GM18502 (cell line): ENCODE measurements around the gene PKNOX2.

Experiments
- ATAC-seq: cut with Tn5 transposase; IDR thresholded peaks from one replicate; pipeline ENCODE4 v1.9.1; 2021; ENCODE audit warnings: mild to moderate bottlenecking; ENCODE audit not compliant: unreplicated experiment, poor library complexity

PKNOX2 gene

GRCh38 chr11:125448136-125448535 is 283.6 kb downstream of the PKNOX2 start:
- ATAC-seq, result no peak

- ATAC-seq, result no peak
Observed at GRCh38 chr11:125449565-125449964, 285.0 kb downstream of the PKNOX2 start.

- peak; percentile 73 for ATAC-seq
Observed at GRCh38 chr11:125451400-125452124, 287.0 kb downstream of the PKNOX2 start.

- no peak for ATAC-seq
Observed at GRCh38 chr11:125452125-125452470, 287.5 kb downstream of the PKNOX2 start.

- ATAC-seq, result no peak
Observed at GRCh38 chr11:125454047-125454446, 289.5 kb downstream of the PKNOX2 start.

- no peak for ATAC-seq
Observed at GRCh38 chr11:125455851-125456250, 291.3 kb downstream of the PKNOX2 start.

GRCh38 chr11:125457814-125458343 is 293.3 kb downstream of the PKNOX2 start:
- no peak for ATAC-seq

GRCh38 chr11:125460275-125460674 is 295.7 kb downstream of the PKNOX2 start:
- no peak for ATAC-seq

GRCh38 chr11:125463590-125464269 is 299.2 kb downstream of the PKNOX2 start:
- no peak for ATAC-seq

GRCh38 chr11:125464270-125464662 is 299.7 kb downstream of the PKNOX2 start:
- no peak for ATAC-seq

GRCh38 chr11:125464666-125465065 is 300.1 kb downstream of the PKNOX2 start:
- ATAC-seq, result no peak

- no peak for ATAC-seq
Observed at GRCh38 chr11:125465255-125465654, 300.7 kb downstream of the PKNOX2 start.

GRCh38 chr11:125465701-125466100 is 301.1 kb downstream of the PKNOX2 start:
- no peak for ATAC-seq

- ATAC-seq, result no peak
Observed at GRCh38 chr11:125468025-125468424, 303.5 kb downstream of the PKNOX2 start.

GRCh38 chr11:125468852-125469251 is 304.3 kb downstream of the PKNOX2 start:
- ATAC-seq, result no peak

- no peak for ATAC-seq
Observed at GRCh38 chr11:125470355-125470754, 305.8 kb downstream of the PKNOX2 start.

GRCh38 chr11:125476721-125477120 is 312.2 kb downstream of the PKNOX2 start:
- no peak for ATAC-seq

- ATAC-seq, result no peak
Observed at GRCh38 chr11:125479137-125479536, 314.6 kb downstream of the PKNOX2 start.

- no peak for ATAC-seq
Observed at GRCh38 chr11:125481531-125481930, 317.0 kb downstream of the PKNOX2 start.
